ENCODE results near the gene DAPK2.

Gene DAPK2

GRCh38 chr15:64019764-64020163 lies 26.5 kb downstream of the DAPK2 start:
- DNase-seq: no peak

- DNase-seq: no peak
Measured at GRCh38 chr15:64017591-64018163, 28.6 kb downstream of the DAPK2 start.

- DNase-seq: no peak
Measured at GRCh38 chr15:64017082-64017588, 29.1 kb downstream of the DAPK2 start.

GRCh38 chr15:64016257-64016656 lies 30.0 kb downstream of the DAPK2 start:
- no peak for DNase-seq

GRCh38 chr15:64014995-64015394 lies 31.3 kb downstream of the DAPK2 start:
- no peak for DNase-seq

- no peak for DNase-seq
Measured at GRCh38 chr15:64013179-64014062, 32.9 kb downstream of the DAPK2 start.

- no peak for DNase-seq
Measured at GRCh38 chr15:64011736-64012135, 34.5 kb downstream of the DAPK2 start.

GRCh38 chr15:64010719-64011118 lies 35.6 kb downstream of the DAPK2 start:
- DNase-seq: no peak

GRCh38 chr15:64009798-64010261 lies 36.5 kb downstream of the DAPK2 start:
- no peak for DNase-seq

GRCh38 chr15:64009241-64009640 lies 37.0 kb downstream of the DAPK2 start:
- DNase-seq: no peak

GRCh38 chr15:64008177-64008576 lies 38.1 kb downstream of the DAPK2 start:
- DNase-seq: no peak

- DNase-seq: no peak
Measured at GRCh38 chr15:64006642-64007041, 39.6 kb downstream of the DAPK2 start.

- DNase-seq: no peak
Measured at GRCh38 chr15:64004587-64004986, 41.7 kb downstream of the DAPK2 start.

GRCh38 chr15:64004056-64004455 lies 42.2 kb downstream of the DAPK2 start:
- no peak for DNase-seq

GRCh38 chr15:64003182-64003581 lies 43.1 kb downstream of the DAPK2 start:
- DNase-seq: no peak

- DNase-seq: no peak
Measured at GRCh38 chr15:64001148-64001547, 45.1 kb downstream of the DAPK2 start.

- DNase-seq: no peak
Measured at GRCh38 chr15:64000183-64000951, 45.9 kb downstream of the DAPK2 start.

- DNase-seq: no peak
Measured at GRCh38 chr15:63999177-63999576, 47.1 kb downstream of the DAPK2 start.

- DNase-seq: no peak
Measured at GRCh38 chr15:63998489-63998888, 47.8 kb downstream of the DAPK2 start.

- DNase-seq: no peak
Measured at GRCh38 chr15:63997715-63998442, 48.4 kb downstream of the DAPK2 start.

- no peak for DNase-seq
Measured at GRCh38 chr15:63996794-63997357, 49.4 kb downstream of the DAPK2 start.

GRCh38 chr15:63995789-63996188 lies 50.5 kb downstream of the DAPK2 start:
- DNase-seq: no peak
